HepG2 (cell line): ENCODE data around the gene TNFRSF1B. TPM values are rescaled to one million over a fixed set of nuclear protein-coding genes. Genes with fewer than 3 reads are reported as not detected.

Source experiments
- ATAC-seq: fragments of 200-7000 bp; cut with Tn5 transposase; 3 replicates; pipeline ENCODE4 v1.9.1; 2020; ENCODE audit warnings: mild to moderate bottlenecking, moderate library complexity
- BruUV-seq: library from RNA; stranded (reverse); fragments of 400-500 nt; replicated peaks from 2 replicates; lab custom pipeline; 2021; lab: Mats Ljungman, UMichigan
- CTCF ChIA-PET: fragments of 300-600 bp; formaldehyde crosslinking; extraction: SDS; loops from one replicate; lab custom pipeline; 2021; ENCODE audit warnings: low total read pairs, inconsistent platforms, low intra/inter-chr PET ratio; lab: Yijun Ruan, JAX
- POLR2A ChIA-PET: fragments of 350-600 bp; sonication (Branson Sonifier 250); formaldehyde crosslinking; loops from one replicate; lab custom pipeline; 2020; ENCODE audit warnings: antibody characterized with exemption, inconsistent platforms; lab: Yijun Ruan, JAX
- DNase-seq: peaks from one replicate; pipeline ENCODE4 v3.0.0-alpha.2; 2015; ENCODE audit warnings: low spot score
- FAIRE-seq: peaks from 3 replicates; lab custom pipeline; 2011; peaks lifted over from hg19 to GRCh38; lab: Jason Lieb, UNC
- H2AFZ ChIP-seq: one replicate; pipeline ENCODE4 v1.6.1; 2011; ENCODE audit warnings: low read length, inconsistent platforms
- H3K27ac ChIP-seq: fragments of 300-600 bp; 3 replicates; pipeline ENCODE4 v1.8.0; 2011; ENCODE audit warnings: mixed run types, mild to moderate bottlenecking, mixed read lengths, low read length, inconsistent platforms; ENCODE audit not compliant: insufficient read depth; ENCODE audit errors: extremely low read length
- H3K27me3 ChIP-seq, 2 experiments: fragments of 200-600 bp in 1 of 2; 2 replicates in 1 of 2; 3 replicates in 1 of 2; pipeline versions ENCODE4 v1.6.0 to v1.8.0; 2011; ENCODE audit warnings: low read length in 2 of 2, mild to moderate bottlenecking in 2 of 2, moderate library complexity in 2 of 2, inconsistent platforms in 1 of 2; ENCODE audit not compliant: insufficient read depth in 2 of 2, control insufficient read depth in 1 of 2
- H3K36me3 ChIP-seq, 2 experiments: fragments of 200-600 bp in 1 of 2; replicated peaks in 1 of 2; 2 replicates in 1 of 2; 3 replicates in 1 of 2; pipeline versions ENCODE4 v1.5.1 to v1.8.0; 2011; ENCODE audit warnings: low read length in 2 of 2, inconsistent platforms in 1 of 2; ENCODE audit not compliant: insufficient read depth in 2 of 2, control insufficient read depth in 1 of 2
- H3K4me1 ChIP-seq: 2 replicates; pipeline ENCODE4 v1.5.1; 2012; ENCODE audit warnings: low read length, inconsistent platforms; ENCODE audit not compliant: insufficient read depth
- H3K4me2 ChIP-seq: 2 replicates; pipeline ENCODE4 v1.6.0; 2011; ENCODE audit warnings: low read depth, low read length, inconsistent platforms
- H3K4me3 ChIP-seq, 3 experiments: fragments of 200-600 bp in 1 of 3; sonication (generic), shearing (Covaris generic) in 1 of 3; replicated peaks in 1 of 3; 2 replicates each; pipeline ENCODE4 v1.5.1; 2011 to 2016; ENCODE audit warnings: low read length in 3 of 3, inconsistent platforms in 2 of 3, low read depth in 2 of 3, mild to moderate bottlenecking in 2 of 3, control low read depth in 1 of 3, mixed read lengths in 1 of 3; ENCODE audit not compliant: insufficient read depth in 1 of 3
- H3K79me2 ChIP-seq: one replicate; pipeline ENCODE4 v1.6.1; 2011; ENCODE audit warnings: low read length, inconsistent platforms; ENCODE audit not compliant: insufficient read depth
- H3K9ac ChIP-seq: 2 replicates; pipeline ENCODE4 v1.6.0; 2011; ENCODE audit warnings: mild to moderate bottlenecking, low read depth, low read length, inconsistent platforms; ENCODE audit not compliant: insufficient read depth
- H3K9me3 ChIP-seq: 2 replicates; pipeline ENCODE4 v1.5.1; 2012; ENCODE audit warnings: mild to moderate bottlenecking, low read length
- H4K20me1 ChIP-seq: 2 replicates; pipeline ENCODE4 v1.6.0; 2011; ENCODE audit warnings: inconsistent platforms, mild to moderate bottlenecking, low read length, moderate library complexity; ENCODE audit not compliant: insufficient read depth
- CSRNP1 ChIP-seq: sonication (generic); formaldehyde crosslinking; IDR thresholded peaks from 2 replicates; pipeline ENCODE4 v1.8.1; 2023; ENCODE audit warnings: mild to moderate bottlenecking, missing genetic modification reagents
- EHMT2 ChIP-seq: fragments of 200-600 bp; sonication (generic); IDR thresholded peaks from 2 replicates; pipeline ENCODE4 v1.7.0; 2017; ENCODE audit warnings: antibody characterized with exemption, low read depth, low read length, borderline replicate concordance
- HNF4G ChIP-seq, 2 experiments: sonication (generic) in 1 of 2; formaldehyde crosslinking in 1 of 2; IDR thresholded peaks; 2 replicates each; pipeline versions ENCODE4 v1.4.0 to v1.6.1; 2011 to 2020; ENCODE audit warnings: borderline replicate concordance in 2 of 2, low read depth in 2 of 2, mild to moderate bottlenecking in 2 of 2, low read length in 1 of 2, missing genetic modification reagents in 1 of 2, moderate library complexity in 1 of 2
- HOMEZ ChIP-seq: IDR thresholded peaks from 2 replicates; pipeline ENCODE4 v1.6.1; 2016; ENCODE audit warnings: low read depth
- HOXA3 ChIP-seq: sonication (generic); formaldehyde crosslinking; IDR thresholded peaks from 2 replicates; pipeline ENCODE4 v1.5.0; 2020; ENCODE audit warnings: missing genetic modification reagents
- MXI1 ChIP-seq: IDR thresholded peaks from 3 replicates; pipeline ENCODE4 v1.6.1; 2012; ENCODE audit warnings: low read depth, low read length, inconsistent platforms, borderline replicate concordance
- NCOR1 ChIP-seq: fragments of 200-600 bp; sonication (generic); IDR thresholded peaks from 2 replicates; pipeline ENCODE4 v1.7.0; 2017; ENCODE audit warnings: antibody characterized with exemption, low read length, borderline replicate concordance
- ZFP36L1 ChIP-seq: sonication (generic); formaldehyde crosslinking; IDR thresholded peaks from 2 replicates; pipeline ENCODE4 v1.8.0; 2022; ENCODE audit warnings: mild to moderate bottlenecking, missing genetic modification reagents, moderate library complexity
- ZHX1 ChIP-seq: sonication (generic); formaldehyde crosslinking; IDR thresholded peaks from 2 replicates; pipeline ENCODE4 v1.8.1; 2022; ENCODE audit warnings: low read depth, mild to moderate bottlenecking, missing genetic modification reagents
- ZNF275 ChIP-seq: sonication (generic); formaldehyde crosslinking; IDR thresholded peaks from 2 replicates; pipeline ENCODE4 v1.8.0; 2022; ENCODE audit warnings: missing genetic modification reagents, mild to moderate bottlenecking, inconsistent platforms, borderline replicate concordance
- ZNF335 ChIP-seq: sonication (generic); formaldehyde crosslinking; IDR thresholded peaks from 2 replicates; pipeline ENCODE4 v1.4.0; 2020; ENCODE audit warnings: missing genetic modification reagents
- ZNF580 ChIP-seq: IDR thresholded peaks from 2 replicates; pipeline ENCODE4 v1.6.1; 2016; ENCODE audit warnings: low read depth, borderline replicate concordance
- ZNF670 ChIP-seq: sonication (generic); formaldehyde crosslinking; IDR thresholded peaks from 2 replicates; pipeline ENCODE4 v1.8.0; 2022; ENCODE audit warnings: mild to moderate bottlenecking, missing genetic modification reagents, borderline replicate concordance
- ZNF75D ChIP-seq: sonication (generic); formaldehyde crosslinking; IDR thresholded peaks from 2 replicates; pipeline ENCODE4 v1.8.1; 2023; ENCODE audit warnings: missing genetic modification reagents, mild to moderate bottlenecking, borderline replicate concordance
- ZSCAN22 ChIP-seq: sonication (generic); formaldehyde crosslinking; IDR thresholded peaks from 2 replicates; pipeline ENCODE4 v1.4.0; 2020; ENCODE audit warnings: mild to moderate bottlenecking, missing genetic modification reagents
- WGBS: methylation state at CpG from one replicate; pipeline ENCODE4 v1.1.6; 2017; ENCODE audit warnings: low lambda C conversion rate; 5-methylcytosine and 5-hydroxymethylcytosine counted together
- in situ Hi-C: cut with HindIII; loops from 2 replicates; pipeline ENCODE4 v1.10.0; 2017; ENCODE audit warnings: low pct_unique_long_range_greater_than_20kb; ENCODE audit not compliant: extremely low pct_ligation_motif_present
- intact Hi-C: fragments of 100-400 bp; cut with micrococcal nuclease; formaldehyde crosslinking; loops from one replicate; pipeline ENCODE4 v1.10.0; 2022; ENCODE audit not compliant: unreplicated experiment
- polyA plus RNA-seq, 8 experiments: library from polyadenylated mRNA; depleted of rRNA in 3 of 8; stranded (reverse) in 7 of 8; unstranded in 1 of 8; fragments of >200 nt; fragmentation: Illumina TruSeq in 4 of 8; extraction: Trizol in 4 of 8; gene quantifications; 2 replicates each; pipeline versions ENCODE4 v1.2.1 to v1.2.3, GENCODE V29; 2011 to 2016; ENCODE audit warnings: low read depth in 4 of 8, missing spikeins in 1 of 8, mixed read lengths in 1 of 8; ENCODE audit not compliant: insufficient read depth in 1 of 8
- total RNA-seq, 5 experiments: library from RNA; depleted of rRNA; stranded (reverse); fragments of >200 nt; fragmentation: Illumina TruSeq; extraction: Trizol; gene quantifications; 2 replicates each; pipeline ENCODE4 v1.2.3, GENCODE V29; 2016; ENCODE audit warnings: low read depth in 1 of 5

TNFRSF1B gene
- total and polyA plus RNA-seq, 2 of the 13 experiments (the other 11 are each of a cell fraction or from before 2014, with no cell fraction given): 0.04 to 0.11 TPM

- DNase-seq (peak; percentile 32), FAIRE-seq (no peak), ATAC-seq (no peak)
- no peaks in the 10 kb centered on the region for H3K9me3 ChIP-seq
- H3K9ac ChIP-seq: no peak overlapping the region
- no peaks in the 10 kb centered on the region; a peak in 1 of 5 replicates for H3K27me3 ChIP-seq
- intact Hi-C loops: no loop called here
- no peak overlapping the region for H2AFZ ChIP-seq
- POLR2A ChIA-PET: no interaction called here
- H3K4me1 ChIP-seq: peaks cover 25% of the 10 kb centered on the region
- in situ Hi-C loops: no loop called here
- H3K4me2 ChIP-seq: no peak overlapping the region
- WGBS: 23% methylated on average over 10 of the region's 10 CpGs
- H3K27ac ChIP-seq: no peak overlapping the region
- no TSS peak for BruUV-seq
- no peaks in the 10 kb centered on the region for H4K20me1 ChIP-seq
- no peaks in the 10 kb centered on the region for H3K36me3 ChIP-seq
- CTCF ChIA-PET: no interaction called here
- H3K79me2 ChIP-seq: no peaks in the 10 kb centered on the region
- no peak overlapping the region for H3K4me3 ChIP-seq
- no peak for TF ChIP-seq HOMEZ (CRISPR knock-in tag)
- no peak for TF ChIP-seq HNF4G (IDR thresholded peaks at IDR 0.05; ENCODE audit: borderline replicate concordance, low read depth, low read length)
- no peak for TF ChIP-seq HNF4G (CRISPR knock-in tag; IDR thresholded peaks at IDR 0.05; ENCODE audit: borderline replicate concordance, low read depth)
- TF ChIP-seq ZNF335: no peak
- TF ChIP-seq ZNF275 (CRISPR knock-in tag): no peak
- TF ChIP-seq EHMT2: no peak
- TF ChIP-seq ZNF670 (CRISPR knock-in tag): no peak
- no peak for TF ChIP-seq CSRNP1
- no peak for TF ChIP-seq ZSCAN22 (CRISPR knock-in tag)
- TF ChIP-seq HOXA3: no peak
- no peak for TF ChIP-seq NCOR1
- TF ChIP-seq MXI1: no peak
- TF ChIP-seq ZFP36L1 (CRISPR knock-in tag): no peak
- TF ChIP-seq ZHX1 (CRISPR knock-in tag): no peak
- no peak for TF ChIP-seq ZNF75D (CRISPR knock-in tag)
- TF ChIP-seq ZNF580 (CRISPR knock-in tag): no peak
Measured at GRCh38 chr1:12157366-12158231, 9.2 kb upstream of the TNFRSF1B start.
